ENCODE results near the gene CNTNAP5.

CNTNAP5 gene

GRCh38 chr2:124063596-124063995 is 38.5 kb downstream of the CNTNAP5 start:
- no peak for ATAC-seq
- no peak for DNase-seq

DNA sequence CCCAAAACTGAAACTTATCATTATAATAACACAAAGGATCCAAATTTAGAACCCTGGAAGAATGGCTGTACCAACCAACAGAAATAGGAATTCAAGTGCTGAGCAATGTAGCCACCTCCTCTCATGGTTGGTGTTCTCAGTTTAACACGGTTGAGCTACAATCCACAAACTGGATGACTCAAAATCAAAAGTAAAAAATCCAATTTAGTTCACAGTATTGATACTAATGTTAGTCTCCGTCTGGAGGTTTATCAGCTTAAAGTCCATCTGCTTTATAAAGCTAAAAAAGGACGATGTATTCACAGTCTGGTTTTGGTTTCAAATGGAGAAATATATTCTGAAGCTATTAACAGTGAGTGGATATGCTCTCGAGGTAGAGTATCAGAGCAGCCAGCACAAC is 40.5 kb downstream of the CNTNAP5 start:
- no peak for ATAC-seq
- DNase-seq = no peak

GRCh38 chr2:124066776-124067175 is 41.7 kb downstream of the CNTNAP5 start:
- ATAC-seq (no peak), DNase-seq (no peak)

DNA sequence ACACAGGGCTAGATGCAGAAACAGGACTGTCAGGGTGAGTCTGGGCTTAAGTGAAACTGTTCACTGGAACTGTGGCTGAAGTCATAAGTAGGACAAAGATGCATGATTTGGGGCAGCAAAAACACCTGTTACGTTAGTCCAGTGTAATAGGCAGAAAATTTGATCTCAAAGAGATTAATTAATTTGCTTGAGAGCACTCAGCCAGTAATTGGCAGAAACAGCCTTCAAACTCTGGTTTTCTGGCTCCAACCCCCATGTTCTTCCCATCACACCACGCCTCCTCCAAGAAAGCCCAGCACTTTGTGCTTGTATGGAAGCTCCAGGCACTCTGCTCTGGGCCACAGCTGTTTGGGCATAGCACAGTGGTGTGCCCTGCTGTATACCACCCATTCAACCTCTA is 54.0 kb downstream of the CNTNAP5 start:
- ATAC-seq (no peak), DNase-seq (no peak)

DNA sequence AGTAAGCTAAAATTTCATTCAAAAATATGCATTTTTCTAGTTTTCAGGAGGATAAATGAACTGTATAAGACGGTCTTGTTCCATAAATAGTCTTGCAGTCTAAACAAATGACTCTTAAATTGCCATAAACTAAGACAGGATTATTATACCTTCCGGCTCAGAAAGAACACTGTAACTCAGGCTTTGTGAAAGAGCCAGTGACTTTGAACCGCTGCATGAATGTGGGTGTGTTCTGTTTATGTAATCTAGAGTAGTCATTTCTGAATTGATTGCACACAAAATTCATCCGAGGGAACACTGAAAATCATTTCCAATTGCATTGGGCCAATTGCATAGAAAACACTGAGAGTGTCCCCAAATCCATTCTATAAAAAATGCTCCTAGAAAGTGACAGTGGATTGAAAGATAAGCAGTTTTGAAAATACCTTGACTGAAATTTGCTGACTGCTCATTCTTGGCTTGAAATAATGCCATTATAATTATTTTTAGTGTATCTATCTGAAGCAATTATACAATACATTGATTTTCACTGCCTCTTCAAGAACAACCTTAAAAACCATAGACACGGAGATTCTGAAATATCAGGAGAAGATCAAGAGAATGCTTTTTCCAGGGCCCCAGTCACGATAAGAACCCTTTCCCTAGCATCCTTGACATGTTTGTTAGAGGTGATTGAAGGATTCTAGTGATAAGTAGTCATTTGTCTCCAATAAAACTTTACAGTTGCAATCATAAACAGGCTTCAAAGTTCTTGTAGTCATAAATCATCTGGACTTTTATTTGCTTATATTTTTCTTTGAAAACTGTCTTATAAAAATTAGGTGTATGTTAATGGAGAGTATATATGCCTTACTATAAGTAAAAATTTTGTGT is 55.4 kb downstream of the CNTNAP5 start:
- DNase-seq = no peak
- ATAC-seq = no peak

- ATAC-seq = no peak
Observed at GRCh38 chr2:124081154-124081716, 56.1 kb downstream of the CNTNAP5 start.

GRCh38 chr2:124088616-124089015 is 63.5 kb downstream of the CNTNAP5 start:
- DNase-seq (no peak), ATAC-seq (no peak)

More at GRCh38 chr2:124081154-124081716, 56.1 kb downstream of the CNTNAP5 start:
- no peak for DNase-seq

- DNase-seq (no peak), ATAC-seq (no peak)
Observed at GRCh38 chr2:124091721-124092120, 66.6 kb downstream of the CNTNAP5 start.

DNA sequence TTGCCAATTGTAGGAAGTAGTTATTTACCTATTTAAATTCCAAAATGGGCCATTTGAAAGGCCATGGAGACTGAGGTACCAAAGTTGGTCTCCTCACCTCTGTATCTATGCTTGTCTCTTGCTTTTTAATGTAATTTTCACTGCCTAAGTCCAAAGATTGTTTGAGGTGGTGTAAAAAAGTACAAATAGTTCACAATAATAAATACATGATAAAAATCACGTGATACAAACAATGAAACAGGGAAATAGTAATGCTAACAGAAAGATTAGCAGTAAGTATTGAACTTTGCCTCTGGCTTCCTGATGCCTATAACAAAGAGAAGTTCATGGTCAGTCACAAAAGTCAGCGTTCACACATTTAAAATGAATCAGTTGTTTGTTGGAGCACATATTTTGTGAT is 67.6 kb downstream of the CNTNAP5 start:
- ATAC-seq (no peak), DNase-seq (no peak)

DNA sequence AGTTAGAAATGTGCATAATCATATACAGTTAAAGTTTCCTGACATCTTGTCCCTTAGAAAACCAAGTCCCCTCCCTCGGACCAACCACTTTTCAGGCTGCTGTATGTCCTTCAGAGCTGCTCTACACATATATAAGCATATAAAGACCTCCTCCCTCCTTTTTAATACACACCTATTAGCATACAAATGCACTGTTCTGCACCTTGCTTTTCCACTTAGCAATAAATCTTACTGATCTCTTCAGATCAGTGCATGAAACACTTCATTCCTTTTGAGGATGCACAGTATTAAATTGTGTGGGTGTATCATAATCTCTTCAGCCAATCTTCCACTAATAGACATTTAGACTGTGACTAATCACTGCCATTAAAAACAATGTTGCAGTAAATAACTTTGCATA is 79.8 kb downstream of the CNTNAP5 start:
- ATAC-seq (no peak), DNase-seq (no peak)

- no peak for ATAC-seq
- no peak for DNase-seq
Observed at GRCh38 chr2:124112206-124112605, 87.1 kb downstream of the CNTNAP5 start.

GRCh38 chr2:124112966-124113365 is 87.9 kb downstream of the CNTNAP5 start:
- DNase-seq = no peak

GRCh38 chr2:124120246-124120645 is 95.2 kb downstream of the CNTNAP5 start:
- no peak for ATAC-seq
- DNase-seq = no peak

More at GRCh38 chr2:124112966-124113365, 87.9 kb downstream of the CNTNAP5 start:
- no peak for ATAC-seq

DNA sequence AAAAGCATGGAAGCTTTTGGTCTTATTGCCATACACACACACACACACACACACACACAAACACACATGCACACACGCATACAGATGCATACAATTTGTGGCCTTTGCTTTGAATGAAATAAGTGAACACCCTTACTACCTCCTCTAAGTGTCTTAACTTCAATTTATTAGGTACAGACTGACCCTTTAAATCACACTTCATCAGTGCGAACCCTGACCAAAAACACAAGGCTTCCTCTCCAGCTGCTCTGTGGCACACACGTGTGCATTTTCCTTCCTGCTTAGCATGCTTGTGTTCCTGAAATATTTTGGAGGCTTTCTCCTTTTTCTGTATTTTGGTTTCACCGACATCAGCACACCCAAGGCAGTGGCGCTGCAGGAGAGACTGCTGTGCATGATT is 96.0 kb downstream of the CNTNAP5 start:
- no peak for DNase-seq
- no peak for ATAC-seq

- DNase-seq (no peak), ATAC-seq (no peak)
Observed at GRCh38 chr2:124121760-124122275, 96.7 kb downstream of the CNTNAP5 start.

- no peak for DNase-seq
- ATAC-seq = no peak
Observed at GRCh38 chr2:124122340-124122739, 97.3 kb downstream of the CNTNAP5 start.

- no peak for DNase-seq
- no peak for ATAC-seq
Observed at GRCh38 chr2:124131276-124131675, 106.2 kb downstream of the CNTNAP5 start.

DNA sequence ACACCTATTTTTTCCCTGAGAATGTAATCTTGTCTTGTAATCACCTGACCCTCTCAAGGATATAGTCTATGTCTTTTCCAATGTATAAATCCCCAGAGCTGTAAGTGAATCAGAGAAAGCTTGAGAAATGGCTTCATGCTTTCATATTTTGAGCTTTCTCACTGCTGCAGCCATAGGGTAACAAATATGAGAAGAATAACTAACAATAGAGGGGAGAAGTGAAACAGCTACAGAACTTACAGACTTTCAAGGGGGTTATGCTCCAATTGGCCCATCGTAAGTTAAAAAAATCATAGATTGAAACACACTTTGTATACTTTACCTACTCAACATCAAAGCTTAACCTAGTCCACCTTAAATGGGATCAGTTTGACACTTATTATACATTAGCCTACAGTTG is 111.0 kb downstream of the CNTNAP5 start:
- ATAC-seq (no peak), DNase-seq (no peak)

GRCh38 chr2:124138076-124138475 is 113.0 kb downstream of the CNTNAP5 start:
- ATAC-seq = no peak
- DNase-seq = no peak

- ATAC-seq (no peak), DNase-seq (no peak)
Observed at GRCh38 chr2:124145982-124146381, 120.9 kb downstream of the CNTNAP5 start.

- ATAC-seq (no peak), DNase-seq (no peak)
Observed at GRCh38 chr2:124147552-124147951, 122.5 kb downstream of the CNTNAP5 start.

DNA sequence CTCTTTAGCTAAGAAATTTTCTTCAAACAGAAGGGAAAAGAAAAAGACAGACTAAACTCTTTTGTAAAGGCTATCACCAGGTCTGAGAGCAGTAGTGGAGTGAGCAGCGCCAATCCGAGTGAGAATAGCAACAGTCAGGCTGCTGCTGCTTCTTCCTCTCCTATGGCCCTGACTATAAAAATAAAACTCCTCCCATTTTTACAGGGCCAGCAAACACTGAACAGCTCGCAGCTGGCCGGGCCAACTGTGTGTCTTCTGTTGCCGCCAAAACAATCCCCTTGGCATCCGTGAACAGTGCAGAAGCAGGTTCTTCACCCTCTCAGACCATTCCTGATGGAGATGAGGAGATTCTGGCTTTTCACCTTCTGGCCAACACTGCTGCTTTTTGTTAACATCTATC is 124.5 kb downstream of the CNTNAP5 start:
- ATAC-seq (no peak), DNase-seq (no peak)

DNA sequence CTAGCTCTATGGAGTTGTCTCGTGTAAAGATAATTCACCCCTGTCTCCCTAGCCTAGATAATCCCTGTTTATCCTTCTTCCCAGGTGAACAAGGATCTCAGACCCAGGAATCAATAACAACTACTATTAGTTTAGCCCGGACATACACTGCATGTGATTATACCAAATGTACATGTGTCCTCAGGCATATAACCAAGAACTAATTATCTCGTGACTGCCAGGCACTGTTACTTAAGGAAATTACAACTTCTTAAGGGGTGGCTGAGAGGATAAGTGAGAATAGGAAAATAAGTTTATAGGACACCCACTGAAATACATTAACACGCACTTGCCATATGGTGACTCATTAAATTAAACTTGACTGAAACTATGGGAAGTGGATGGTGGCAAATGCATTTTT is 126.6 kb downstream of the CNTNAP5 start:
- DNase-seq (no peak), ATAC-seq (no peak)

- DNase-seq = no peak
- ATAC-seq = no peak
Observed at GRCh38 chr2:124153713-124154112, 128.6 kb downstream of the CNTNAP5 start.

Data from stimulated activated naive CD8-positive, alpha-beta T cell treated with anti-CD3 and anti-CD28 coated beads, Interleukin-15, Interleukin-2, amounts not matched to agents 100 U/mL and 50 U/mL, for 24 hours (primary cell).